DMS114 treated with DMSO at 0.1 percent for 48 hours (cell line): ENCODE results near the gene AIFM3.
"Not testable (repeated sequence)": the region's sequence is repeated elsewhere in the genome, so short reads cannot be mapped to it uniquely, and the experiment has no call there.

Source experiments
- DNase-seq: peaks from one replicate; lab custom pipeline; 2025; ENCODE audit not compliant: unreplicated experiment; lab: John Stamatoyannopoulos, UW

Gene AIFM3

DNA sequence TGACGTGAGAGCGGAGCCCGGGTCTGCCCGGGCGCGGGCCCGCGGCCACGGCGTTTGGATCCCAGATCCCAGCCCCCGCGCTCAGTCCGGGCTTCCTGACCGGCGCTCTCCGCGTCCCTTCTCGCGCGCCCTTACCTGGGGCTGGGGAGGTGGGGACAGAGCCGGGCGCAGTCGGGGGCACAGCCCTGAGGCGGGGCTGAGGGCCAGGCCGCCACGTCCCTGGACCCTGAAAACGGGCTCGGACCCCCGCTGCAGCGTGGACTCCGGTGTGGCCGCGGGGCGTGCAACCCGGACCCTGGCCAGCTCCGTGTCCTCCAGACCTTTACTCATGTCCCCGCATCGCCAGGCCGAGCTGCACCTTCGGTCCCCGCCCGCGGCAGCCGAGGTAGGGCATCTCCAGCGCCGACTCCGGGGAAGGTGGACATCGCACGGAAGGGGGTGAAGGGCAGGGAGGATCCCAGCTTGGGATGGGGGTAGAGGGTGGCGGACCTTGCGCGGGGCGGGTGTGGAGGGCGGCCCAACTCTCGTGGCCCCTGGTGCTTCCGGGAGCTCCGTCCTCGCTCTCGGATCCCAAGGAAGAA lies 9.9 kb upstream of the AIFM3 start:
- no peak for DNase-seq

DNA sequence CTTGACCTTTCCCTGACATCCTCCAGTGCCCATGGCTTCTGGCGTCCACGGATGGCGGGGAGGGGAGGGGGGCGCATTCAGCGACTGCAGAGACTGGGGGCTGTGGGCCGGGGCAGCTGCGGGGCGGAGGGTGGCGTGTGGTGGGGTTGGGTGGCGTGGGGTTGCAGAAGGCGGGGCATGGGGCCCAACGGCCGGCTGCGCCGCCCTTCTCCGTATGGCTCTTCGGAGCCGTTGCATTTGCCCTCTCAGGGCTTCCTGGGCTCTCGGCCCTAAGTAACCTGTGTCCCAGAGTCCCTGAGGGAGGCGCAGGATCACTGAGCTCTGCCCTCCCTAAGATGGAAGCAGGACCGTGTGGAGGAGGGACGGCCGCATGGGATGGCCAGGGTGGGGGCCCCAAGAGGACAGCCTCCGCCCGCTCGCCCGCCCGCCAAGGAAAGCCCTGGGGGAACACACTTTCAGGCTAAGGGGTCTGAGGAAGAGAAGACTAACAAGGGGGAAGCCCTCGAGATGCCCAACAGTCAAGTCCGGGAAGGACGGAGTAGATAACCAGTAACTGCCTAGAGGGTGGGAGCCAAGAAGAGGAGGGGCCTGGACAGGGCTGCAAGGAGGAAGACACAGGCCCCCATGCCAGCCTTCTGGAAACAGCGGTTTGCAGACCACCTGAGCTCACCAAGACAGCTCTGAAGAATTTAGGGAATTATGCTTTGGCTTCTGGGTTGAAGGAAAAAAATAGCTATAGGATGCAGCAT lies 9.2 kb upstream of the AIFM3 start:
- no peak for DNase-seq

GRCh38 chr22:20959578-20960461 lies 7.2 kb upstream of the AIFM3 start:
- no peak for DNase-seq

GRCh38 chr22:20960609-20961008 lies 6.4 kb upstream of the AIFM3 start:
- DNase-seq, result no peak

DNA sequence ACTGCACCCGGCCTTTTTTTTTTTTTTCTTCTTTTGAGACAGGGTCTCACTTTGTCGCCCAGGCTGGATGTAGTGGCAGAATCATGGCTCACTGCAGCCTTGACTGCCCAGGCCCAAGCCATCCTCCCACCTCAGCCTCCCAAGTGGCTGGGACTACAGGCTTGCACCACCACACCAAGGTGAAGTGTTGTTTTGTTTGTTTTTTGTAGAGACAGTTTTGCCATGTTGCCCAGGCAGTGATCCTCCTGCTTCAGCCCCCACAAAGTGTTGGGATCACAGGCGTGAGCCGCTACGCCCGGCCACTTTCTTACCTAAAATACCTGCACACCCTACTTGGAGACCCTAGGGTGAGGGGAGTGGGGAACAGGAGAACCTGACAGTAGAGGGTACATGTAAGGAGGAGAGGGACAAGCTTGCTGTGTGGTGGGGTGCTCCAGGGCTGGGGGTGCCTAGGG lies 4.5 kb upstream of the AIFM3 start:
- no peak for DNase-seq

- DNase-seq, result no peak
Measured at GRCh38 chr22:20963201-20964052, 3.6 kb upstream of the AIFM3 start.

DNA sequence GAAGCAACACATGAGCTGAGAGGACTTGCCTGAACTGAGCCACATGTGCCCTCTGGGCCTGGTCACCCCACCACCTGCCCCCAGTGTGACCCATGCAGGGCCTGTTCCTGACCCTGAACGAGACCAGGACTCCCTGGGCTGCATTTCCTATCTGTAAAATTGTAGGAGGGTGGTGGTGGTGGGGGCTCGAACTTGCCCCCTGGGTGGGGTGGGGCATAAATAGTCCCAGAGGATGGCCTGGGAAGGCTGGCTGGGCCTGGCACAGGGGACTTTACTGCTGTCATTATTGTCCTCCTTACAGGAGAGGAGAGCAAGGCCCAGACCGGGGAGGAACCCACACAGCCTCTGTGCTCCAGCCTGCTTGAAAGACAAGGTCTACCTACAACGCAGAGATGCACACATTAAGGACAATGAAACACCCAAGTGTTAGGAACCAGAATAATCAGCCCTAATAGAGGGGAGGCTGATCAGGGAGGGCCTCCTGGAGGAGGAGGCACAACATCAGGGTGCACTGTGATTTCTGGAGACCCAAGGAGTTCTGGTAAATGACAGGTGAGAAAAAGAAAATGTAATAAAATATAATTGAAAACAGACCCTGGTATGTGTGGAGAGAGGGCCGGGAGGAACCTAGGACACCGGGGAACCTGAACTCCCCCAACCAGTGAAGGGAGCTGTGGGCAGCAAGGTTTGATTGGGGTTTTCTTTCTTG lies 2.8 kb upstream of the AIFM3 start:
- no peak for DNase-seq

- DNase-seq, result no peak
Measured at GRCh38 chr22:20964799-20965103, 2.3 kb upstream of the AIFM3 start.

- no peak for DNase-seq
Measured at GRCh38 chr22:20965104-20965887, 1.8 kb upstream of the AIFM3 start.

DNA sequence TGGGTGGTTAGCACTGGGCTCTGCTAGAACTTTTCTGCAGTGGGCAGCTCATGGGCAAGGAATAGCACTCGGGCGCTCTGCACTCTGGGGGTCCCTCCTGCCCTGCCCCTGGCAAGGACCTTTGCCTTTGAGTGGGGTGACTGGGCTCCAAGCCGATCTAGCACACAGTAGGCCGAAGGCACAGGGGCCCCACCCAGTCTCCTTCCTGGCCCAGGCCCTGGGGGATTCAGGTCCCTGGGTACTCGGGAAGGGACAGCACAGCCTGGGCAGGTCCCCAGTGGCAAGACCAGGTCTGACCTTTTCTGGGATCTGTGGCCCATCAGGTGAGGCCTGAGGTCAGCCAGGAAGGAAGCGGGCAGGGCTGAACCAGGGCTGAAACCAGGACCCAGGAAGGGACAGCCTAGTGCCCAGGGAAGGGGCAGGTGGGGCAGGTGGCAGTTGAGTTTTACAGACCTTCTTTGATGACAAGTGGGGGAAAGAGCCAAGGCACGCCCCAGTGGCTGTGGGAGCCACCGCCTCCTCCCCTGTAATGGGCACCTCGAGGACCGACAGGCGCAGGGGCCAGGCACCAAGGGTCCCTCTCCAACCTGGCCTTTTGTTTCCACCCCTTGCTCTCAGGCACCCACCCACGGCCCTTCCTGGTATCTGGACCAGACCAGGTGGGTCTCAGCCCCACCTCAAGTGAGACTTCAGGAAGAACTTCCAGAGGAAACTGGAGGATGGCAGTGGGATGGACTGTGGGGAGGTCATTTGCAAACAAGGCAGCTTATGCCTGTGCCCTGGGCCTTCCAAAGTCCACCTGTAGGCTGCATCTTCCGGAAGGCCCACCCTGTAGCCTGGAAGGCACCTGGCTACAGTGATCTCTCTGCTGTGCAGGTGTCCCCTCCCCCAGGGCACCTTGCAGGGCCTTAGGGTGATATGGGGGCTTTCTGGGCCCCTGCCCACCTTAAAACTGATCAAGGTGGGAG lies 883 bp upstream of the AIFM3 start:
- no peak for DNase-seq

DNA sequence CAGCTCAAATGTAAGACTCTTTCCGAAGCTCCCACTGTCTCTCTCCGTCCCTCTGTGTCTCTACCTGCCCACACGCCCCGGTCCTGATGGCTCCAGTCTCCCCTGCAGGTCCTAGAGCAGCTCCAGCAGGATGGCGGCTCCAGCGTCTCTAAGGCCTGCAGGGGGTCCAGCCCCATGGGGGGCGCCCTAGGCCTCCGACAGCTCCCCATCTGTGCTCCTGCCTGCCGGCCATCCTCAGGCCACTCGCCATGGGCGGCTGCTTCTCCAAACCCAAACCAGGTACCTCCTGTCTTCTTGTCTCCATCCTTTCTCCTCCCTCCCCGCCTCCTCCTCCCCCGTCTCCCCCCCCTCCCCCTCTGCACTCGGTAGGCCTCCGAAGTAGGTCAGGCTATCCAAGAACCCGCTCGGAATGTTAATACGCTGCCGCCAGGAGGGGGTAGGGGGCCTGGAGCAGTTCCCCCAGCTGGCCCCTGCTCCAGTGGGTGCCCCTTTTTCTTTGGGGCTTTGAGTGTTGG lies 699 bp downstream of the AIFM3 start:
- DNase-seq, result no peak

- DNase-seq, result no peak
Measured at GRCh38 chr22:20968281-20968977, 1.4 kb downstream of the AIFM3 start.

DNA sequence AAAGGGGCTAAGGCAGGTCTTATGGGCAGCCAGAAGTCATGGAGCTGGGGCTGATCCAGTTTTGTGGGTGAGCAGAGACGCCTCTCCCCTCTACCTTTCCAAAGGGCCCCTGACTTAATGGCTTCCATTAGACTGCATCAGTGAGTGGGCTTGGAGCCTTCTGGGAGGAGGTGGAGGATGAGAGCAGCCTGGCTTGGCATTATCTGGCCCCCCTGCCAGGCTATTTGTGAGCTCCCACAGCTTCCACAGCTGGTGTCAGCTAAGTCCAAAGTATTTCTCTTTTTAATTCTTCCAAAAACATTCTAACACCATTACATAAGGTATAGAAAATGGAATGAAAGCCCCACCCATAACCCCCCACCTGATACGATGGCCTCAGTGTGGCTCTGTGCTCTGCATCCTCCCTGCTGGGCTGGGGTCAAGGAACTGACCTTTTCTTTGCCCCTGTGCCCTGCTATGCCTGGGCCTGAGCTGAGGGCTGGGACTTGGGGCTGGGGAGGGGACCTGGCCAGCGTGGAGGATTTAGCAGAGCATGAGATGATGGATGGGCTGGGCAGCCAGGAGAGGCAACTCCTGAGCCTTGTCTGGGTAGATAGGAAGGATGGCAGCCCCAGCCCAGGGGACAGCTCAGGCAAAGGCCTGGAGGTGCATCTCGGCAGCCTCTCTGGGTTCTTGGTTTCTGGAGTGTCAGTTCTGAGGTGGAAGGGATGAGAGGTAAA lies 4.0 kb downstream of the AIFM3 start:
- DNase-seq, result no peak

DNA sequence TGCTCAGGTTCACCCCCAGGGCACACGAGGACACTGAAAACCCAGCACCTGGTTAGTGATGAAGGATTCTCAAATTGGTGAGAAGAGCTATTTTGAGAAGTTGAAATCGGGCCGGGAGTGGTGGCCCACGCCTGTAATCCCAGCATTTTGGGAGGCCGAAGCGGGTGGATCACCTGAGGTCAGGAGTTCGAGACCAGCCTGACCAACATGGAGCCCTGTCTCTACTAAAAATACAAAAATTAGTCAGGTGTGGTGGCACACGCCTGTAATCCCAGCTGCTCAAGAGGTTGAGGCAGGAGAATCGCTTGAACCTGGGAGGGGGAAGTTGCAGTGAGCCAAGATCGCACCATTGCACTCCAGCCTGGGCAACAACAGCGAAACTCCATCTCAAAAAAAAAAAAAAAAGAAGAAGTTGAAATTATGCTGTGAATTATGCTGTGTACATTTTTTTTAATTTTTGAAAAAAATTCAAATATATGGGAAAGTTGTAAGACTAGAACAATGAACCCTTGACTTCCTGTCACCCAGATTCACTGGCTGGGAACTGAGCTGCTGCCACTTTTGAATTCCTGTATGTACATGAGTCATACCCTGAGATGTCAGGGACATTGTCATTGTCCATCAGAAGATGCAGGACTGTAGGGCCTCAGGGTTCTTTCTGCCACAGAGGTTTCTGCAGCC lies 5.1 kb downstream of the AIFM3 start:
- DNase-seq, result not testable (repeated sequence)

DNA sequence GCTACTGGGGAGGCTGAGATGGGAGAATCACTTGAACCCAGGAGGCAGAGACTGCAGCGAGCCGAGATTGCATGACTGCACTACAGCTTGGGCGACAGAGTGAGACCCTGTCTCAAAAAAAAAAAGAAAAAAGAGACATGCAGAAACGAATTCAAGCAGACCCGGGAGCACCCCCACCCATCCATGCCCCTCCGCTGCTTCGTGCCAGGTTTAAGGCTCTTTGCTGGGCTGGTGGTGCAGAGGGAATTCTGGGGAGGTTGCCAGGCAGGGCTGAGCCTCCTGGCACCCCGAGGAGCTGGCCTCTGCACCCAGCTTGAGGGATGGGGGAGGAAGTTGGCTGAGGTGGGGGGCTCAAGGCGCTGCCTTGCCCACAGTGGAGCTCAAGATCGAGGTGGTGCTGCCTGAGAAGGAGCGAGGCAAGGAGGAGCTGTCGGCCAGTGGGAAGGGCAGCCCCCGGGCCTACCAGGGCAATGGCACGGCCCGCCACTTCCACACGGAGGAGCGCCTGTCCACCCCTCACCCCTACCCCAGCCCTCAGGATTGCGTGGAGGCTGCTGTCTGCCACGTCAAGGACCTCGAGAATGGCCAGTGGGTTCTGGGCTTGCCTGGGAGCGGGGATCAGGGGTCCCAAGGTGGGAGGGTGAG lies 6.0 kb downstream of the AIFM3 start:
- DNase-seq, result no peak
